ENCODE data around the gene PUSL1.

PUSL1 gene

GRCh38 chr1:1274299-1274930 lies 34.0 kb upstream of the PUSL1 start:
- Histone ChIP-seq H3K9ac (ENCODE audit: low read length) (peak overlapping the region; percentile 83), H3K27ac (ENCODE audit: low read length) (peak overlapping the region; percentile 25; the same call in 1 of the 2 replicates), H3K4me2 (ENCODE audit: low read length) (peak overlapping the region; percentile 92), H3K27me3 (ENCODE audit: low read depth, low read length) (no peaks in the 10 kb centered on the region), H3K36me3 (replicated peaks; ENCODE audit: low read depth, low read length) (peaks cover 10% of the 10 kb centered on the region), H3K9me3 (ENCODE audit: insufficient read depth, low read length) (no peaks in the 10 kb centered on the region), H4K20me1 (ENCODE audit: insufficient read depth, low read length) (peaks cover 30% of the 10 kb centered on the region), H3K4me3 (ENCODE audit: low read length) (peak overlapping the region; percentile 86), H3K4me1 (ENCODE audit: low read length) (peaks cover 19% of the 10 kb centered on the region), H3K79me2 (ENCODE audit: low read length) (peaks cover 42% of the 10 kb centered on the region), H2AFZ (ENCODE audit: low read depth, low read length) (peak overlapping the region; percentile 62; the same call in 1 of the 2 replicates)
- TF ChIP-seq, protein P1, sequence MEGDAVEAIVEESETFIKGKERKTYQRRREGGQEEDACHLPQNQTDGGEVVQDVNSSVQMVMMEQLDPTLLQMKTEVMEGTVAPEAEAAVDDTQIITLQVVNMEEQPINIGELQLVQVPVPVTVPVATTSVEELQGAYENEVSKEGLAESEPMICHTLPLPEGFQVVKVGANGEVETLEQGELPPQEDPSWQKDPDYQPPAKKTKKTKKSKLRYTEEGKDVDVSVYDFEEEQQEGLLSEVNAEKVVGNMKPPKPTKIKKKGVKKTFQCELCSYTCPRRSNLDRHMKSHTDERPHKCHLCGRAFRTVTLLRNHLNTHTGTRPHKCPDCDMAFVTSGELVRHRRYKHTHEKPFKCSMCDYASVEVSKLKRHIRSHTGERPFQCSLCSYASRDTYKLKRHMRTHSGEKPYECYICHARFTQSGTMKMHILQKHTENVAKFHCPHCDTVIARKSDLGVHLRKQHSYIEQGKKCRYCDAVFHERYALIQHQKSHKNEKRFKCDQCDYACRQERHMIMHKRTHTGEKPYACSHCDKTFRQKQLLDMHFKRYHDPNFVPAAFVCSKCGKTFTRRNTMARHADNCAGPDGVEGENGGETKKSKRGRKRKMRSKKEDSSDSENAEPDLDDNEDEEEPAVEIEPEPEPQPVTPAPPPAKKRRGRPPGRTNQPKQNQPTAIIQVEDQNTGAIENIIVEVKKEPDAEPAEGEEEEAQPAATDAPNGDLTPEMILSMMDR (IDR thresholded peaks at IDR 0.05; ENCODE audit: low read depth, low read length) = no peak
- TF ChIP-seq EZH2phosphoT487 (IDR thresholded peaks at IDR 0.05; ENCODE audit: low read depth) = no peak

- Histone ChIP-seq H3K4me3 (ENCODE audit: low read length) (peak overlapping the region; percentile 86; the same call in 1 of the 2 replicates), H2AFZ (ENCODE audit: low read depth, low read length) (no peak overlapping the region), H3K79me2 (ENCODE audit: low read length) (peaks cover 37% of the 10 kb centered on the region), H3K27me3 (ENCODE audit: low read depth, low read length) (no peaks in the 10 kb centered on the region), H3K9me3 (ENCODE audit: insufficient read depth, low read length) (no peaks in the 10 kb centered on the region), H4K20me1 (ENCODE audit: insufficient read depth, low read length) (peaks cover 27% of the 10 kb centered on the region), H3K4me2 (ENCODE audit: low read length) (peak overlapping the region; percentile 92), H3K4me1 (ENCODE audit: low read length) (peaks cover 19% of the 10 kb centered on the region), H3K27ac (ENCODE audit: low read length) (no peak overlapping the region), H3K9ac (ENCODE audit: low read length) (no peak overlapping the region), H3K36me3 (replicated peaks; ENCODE audit: low read depth, low read length) (peaks cover 10% of the 10 kb centered on the region)
- TF ChIP-seq, protein P1 (IDR thresholded peaks at IDR 0.05; ENCODE audit: low read depth, low read length) = no peak
- TF ChIP-seq EZH2phosphoT487 (IDR thresholded peaks at IDR 0.05; ENCODE audit: low read depth) = no peak
These were observed 33.4 kb upstream of the PUSL1 start for GRCh38 chr1:1274931-1275431.

DNA sequence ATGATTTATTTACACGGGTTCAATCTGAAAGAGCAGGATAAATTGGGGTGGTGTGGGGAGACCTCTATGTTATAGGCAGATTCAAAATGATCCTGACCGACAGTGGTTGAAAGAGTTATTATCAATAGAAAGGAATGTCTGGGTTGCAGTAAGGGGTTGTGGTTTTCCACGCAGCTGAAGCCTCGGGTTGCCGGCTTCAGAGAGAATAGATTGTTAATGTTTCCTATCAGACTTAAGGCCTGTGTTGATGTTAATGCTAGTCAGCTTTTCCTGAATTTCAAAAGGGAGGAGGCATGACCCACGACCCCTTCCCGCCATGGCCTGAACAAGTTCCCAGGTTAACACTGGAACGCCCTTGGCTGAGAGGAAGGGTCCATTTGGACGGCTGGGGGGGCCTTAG lies 32.6 kb upstream of the PUSL1 start:
- Histone ChIP-seq H3K36me3 (replicated peaks; ENCODE audit: low read depth, low read length) (peaks cover 10% of the 10 kb centered on the region), H3K9ac (ENCODE audit: low read length) (no peak overlapping the region), H3K27me3 (ENCODE audit: low read depth, low read length) (no peaks in the 10 kb centered on the region), H3K4me1 (ENCODE audit: low read length) (peaks cover 19% of the 10 kb centered on the region), H3K27ac (ENCODE audit: low read length) (no peak overlapping the region), H2AFZ (ENCODE audit: low read depth, low read length) (no peak overlapping the region), H3K79me2 (ENCODE audit: low read length) (peaks cover 28% of the 10 kb centered on the region), H3K4me2 (ENCODE audit: low read length) (no peak overlapping the region), H3K9me3 (ENCODE audit: insufficient read depth, low read length) (no peaks in the 10 kb centered on the region), H3K4me3 (ENCODE audit: low read length) (no peak overlapping the region), H4K20me1 (ENCODE audit: insufficient read depth, low read length) (peaks cover 20% of the 10 kb centered on the region)
- TF ChIP-seq, protein P1 (IDR thresholded peaks at IDR 0.05; ENCODE audit: low read depth, low read length) = no peak
- TF ChIP-seq EZH2phosphoT487 (IDR thresholded peaks at IDR 0.05; ENCODE audit: low read depth) = no peak

DNA sequence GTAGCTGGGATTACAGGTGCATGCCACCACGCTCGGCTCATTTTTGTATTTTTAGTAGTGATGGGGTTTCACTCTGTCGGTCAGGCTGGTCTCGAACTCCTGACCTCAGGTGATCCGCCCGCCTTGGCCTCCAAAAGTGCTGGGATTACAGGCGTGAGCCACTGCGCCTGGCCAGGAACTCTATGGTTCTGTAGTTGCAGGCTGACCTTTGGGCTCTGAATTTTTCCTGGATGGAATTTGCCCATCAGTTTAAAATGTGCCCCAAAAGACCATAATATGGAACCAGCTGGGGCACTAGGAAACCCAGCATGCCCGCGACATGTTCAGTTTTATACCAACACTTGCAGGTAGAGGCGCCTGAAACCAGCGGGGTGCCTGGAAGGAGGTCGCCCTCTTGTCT lies 29.8 kb upstream of the PUSL1 start:
- Histone ChIP-seq H2AFZ (ENCODE audit: low read depth, low read length) (no peak overlapping the region), H3K79me2 (ENCODE audit: low read length) (peaks cover under 1% of the 10 kb centered on the region; the same call in 1 of the 2 replicates), H4K20me1 (ENCODE audit: insufficient read depth, low read length) (no peaks in the 10 kb centered on the region), H3K4me1 (ENCODE audit: low read length) (peaks cover 5% of the 10 kb centered on the region; the same call in 1 of the 2 replicates), H3K9ac (ENCODE audit: low read length) (no peak overlapping the region), H3K9me3 (ENCODE audit: insufficient read depth, low read length) (no peaks in the 10 kb centered on the region), H3K27me3 (ENCODE audit: low read depth, low read length) (no peaks in the 10 kb centered on the region), H3K27ac (ENCODE audit: low read length) (no peak overlapping the region), H3K4me2 (ENCODE audit: low read length) (no peak overlapping the region), H3K36me3 (replicated peaks; ENCODE audit: low read depth, low read length) (no peaks in the 10 kb centered on the region), H3K4me3 (ENCODE audit: low read length) (no peak overlapping the region)
- TF ChIP-seq, protein P1 (IDR thresholded peaks at IDR 0.05; ENCODE audit: low read depth, low read length) = no peak
- no peak for TF ChIP-seq EZH2phosphoT487 (IDR thresholded peaks at IDR 0.05; ENCODE audit: low read depth)

Data from OCI-LY3 (cell line).